Nephron progenitor cell (in vitro differentiated cells): ENCODE results near the gene SLCO4C1.

Source experiments
- DNase-seq: peaks from one replicate; pipeline ENCODE4 v3.0.0; 2021
- H3K27ac Mint-ChIP-seq: 2 replicates; pipeline ENCODE4 v1.8.0; 2021; ENCODE audit warnings: mild to moderate bottlenecking, moderate library complexity, mixed read lengths
- H3K27me3 Mint-ChIP-seq: 2 replicates; pipeline ENCODE4 v1.8.0; 2021; ENCODE audit warnings: mild to moderate bottlenecking, low read depth, mixed read lengths; ENCODE audit not compliant: poor library complexity
- H3K36me3 Mint-ChIP-seq: 2 replicates; pipeline ENCODE4 v1.8.0; 2021; ENCODE audit warnings: low read depth, mixed read lengths
- H3K4me1 Mint-ChIP-seq: 2 replicates; pipeline ENCODE4 v1.8.0; 2021; ENCODE audit warnings: mixed read lengths
- H3K4me3 Mint-ChIP-seq: 2 replicates; pipeline ENCODE4 v1.8.0; 2021; ENCODE audit warnings: mild to moderate bottlenecking, moderate library complexity, mixed read lengths
- H3K9me3 Mint-ChIP-seq: 2 replicates; pipeline ENCODE4 v1.8.0; 2021; ENCODE audit warnings: mild to moderate bottlenecking, moderate library complexity, mixed read lengths
- TF ChIP-seq, protein P1 (sequence below): fragments of 200-600 bp; sonication (generic); IDR thresholded peaks from 2 replicates; pipeline ENCODE4 v1.5.0; 2021; ENCODE audit warnings: antibody characterized with exemption

The SLCO4C1 gene

DNA sequence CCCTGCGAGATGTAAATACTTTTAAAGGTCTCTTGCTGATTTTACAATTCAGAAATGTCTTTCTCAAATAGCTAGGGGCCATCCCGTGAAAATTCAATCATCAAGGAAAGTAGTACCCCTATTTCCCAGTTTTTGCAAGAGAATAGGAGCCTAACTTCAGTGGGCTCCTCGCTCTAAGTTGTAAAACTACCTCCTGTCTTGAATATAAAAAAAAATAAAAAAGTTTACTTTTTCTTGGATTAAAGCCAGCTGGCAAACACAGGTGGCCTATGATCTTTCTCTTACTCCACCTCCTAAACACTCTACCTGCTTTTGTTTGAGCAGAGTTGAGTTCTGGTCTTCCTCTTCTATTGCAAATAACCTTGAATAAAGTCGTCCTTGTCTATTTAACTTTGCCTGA is 79.4 kb downstream of the SLCO4C1 start:
- H3K36me3 Mint-ChIP-seq, result peaks cover 4% of the 10 kb centered on the region
- no peak overlapping the region for H3K4me3 Mint-ChIP-seq
- no peak overlapping the region for H3K27ac Mint-ChIP-seq
- TF ChIP-seq, protein P1, sequence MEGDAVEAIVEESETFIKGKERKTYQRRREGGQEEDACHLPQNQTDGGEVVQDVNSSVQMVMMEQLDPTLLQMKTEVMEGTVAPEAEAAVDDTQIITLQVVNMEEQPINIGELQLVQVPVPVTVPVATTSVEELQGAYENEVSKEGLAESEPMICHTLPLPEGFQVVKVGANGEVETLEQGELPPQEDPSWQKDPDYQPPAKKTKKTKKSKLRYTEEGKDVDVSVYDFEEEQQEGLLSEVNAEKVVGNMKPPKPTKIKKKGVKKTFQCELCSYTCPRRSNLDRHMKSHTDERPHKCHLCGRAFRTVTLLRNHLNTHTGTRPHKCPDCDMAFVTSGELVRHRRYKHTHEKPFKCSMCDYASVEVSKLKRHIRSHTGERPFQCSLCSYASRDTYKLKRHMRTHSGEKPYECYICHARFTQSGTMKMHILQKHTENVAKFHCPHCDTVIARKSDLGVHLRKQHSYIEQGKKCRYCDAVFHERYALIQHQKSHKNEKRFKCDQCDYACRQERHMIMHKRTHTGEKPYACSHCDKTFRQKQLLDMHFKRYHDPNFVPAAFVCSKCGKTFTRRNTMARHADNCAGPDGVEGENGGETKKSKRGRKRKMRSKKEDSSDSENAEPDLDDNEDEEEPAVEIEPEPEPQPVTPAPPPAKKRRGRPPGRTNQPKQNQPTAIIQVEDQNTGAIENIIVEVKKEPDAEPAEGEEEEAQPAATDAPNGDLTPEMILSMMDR, result no peak
- H3K27me3 Mint-ChIP-seq, result no peaks in the 10 kb centered on the region
- H3K9me3 Mint-ChIP-seq, result peaks cover 17% of the 10 kb centered on the region
- DNase-seq, result no peak
- H3K4me1 Mint-ChIP-seq, result no peaks in the 10 kb centered on the region

GRCh38 chr5:102211165-102211564 is 84.9 kb downstream of the SLCO4C1 start:
- H3K9me3 Mint-ChIP-seq, result peaks cover 4% of the 10 kb centered on the region
- H3K27me3 Mint-ChIP-seq, result no peaks in the 10 kb centered on the region
- H3K4me1 Mint-ChIP-seq, result no peaks in the 10 kb centered on the region
- TF ChIP-seq, protein P1, result no peak
- H3K36me3 Mint-ChIP-seq, result no peaks in the 10 kb centered on the region
- DNase-seq, result no peak
- no peak overlapping the region for H3K27ac Mint-ChIP-seq
- no peak overlapping the region for H3K4me3 Mint-ChIP-seq

DNA sequence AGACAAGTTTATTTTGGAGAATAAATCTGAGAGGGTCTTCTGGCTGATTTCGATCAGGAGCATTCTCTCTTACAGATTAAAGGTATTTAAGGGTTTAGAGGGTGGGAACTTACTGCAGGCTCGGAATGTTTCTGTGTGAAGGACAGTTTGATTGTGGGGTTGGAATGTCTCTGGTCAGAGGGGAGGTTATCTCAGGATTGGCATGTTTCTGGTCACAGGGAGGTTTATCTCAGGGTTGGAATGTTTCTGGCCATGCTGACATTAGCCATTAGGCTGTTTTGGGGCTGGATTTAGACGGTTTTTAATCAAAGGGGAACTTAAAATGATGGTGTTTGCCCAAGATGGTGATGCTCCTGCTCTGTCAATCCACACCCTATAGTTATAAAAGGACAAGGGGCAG is 95.2 kb downstream of the SLCO4C1 start:
- DNase-seq, result no peak
- Mint-ChIP-seq H3K27me3 (no peaks in the 10 kb centered on the region), H3K27ac (peak overlapping the region; percentile 66), H3K36me3 (no peaks in the 10 kb centered on the region), H3K4me1 (peaks cover 5% of the 10 kb centered on the region), H3K9me3 (peaks cover 3% of the 10 kb centered on the region), H3K4me3 (no peak overlapping the region)
- TF ChIP-seq, protein P1, result no peak

- H3K27me3 Mint-ChIP-seq, result no peaks in the 10 kb centered on the region
- peaks cover 1% of the 10 kb centered on the region for H3K4me1 Mint-ChIP-seq
- no peak overlapping the region for H3K27ac Mint-ChIP-seq
- TF ChIP-seq, protein P1, result no peak
- DNase-seq, result no peak
- no peaks in the 10 kb centered on the region for H3K36me3 Mint-ChIP-seq
- H3K9me3 Mint-ChIP-seq, result peaks cover 9% of the 10 kb centered on the region
- no peak overlapping the region for H3K4me3 Mint-ChIP-seq
Measured at GRCh38 chr5:102196481-102196880, 99.6 kb downstream of the SLCO4C1 start.
